HG03432 (cell line): ENCODE results near the gene CFAP300.

Experiments used
- ATAC-seq: cut with Tn5 transposase; IDR thresholded peaks from one replicate; pipeline ENCODE4 v1.9.1; 2021; ENCODE audit warnings: mild to moderate bottlenecking, moderate library complexity; ENCODE audit not compliant: unreplicated experiment

CFAP300 gene

DNA sequence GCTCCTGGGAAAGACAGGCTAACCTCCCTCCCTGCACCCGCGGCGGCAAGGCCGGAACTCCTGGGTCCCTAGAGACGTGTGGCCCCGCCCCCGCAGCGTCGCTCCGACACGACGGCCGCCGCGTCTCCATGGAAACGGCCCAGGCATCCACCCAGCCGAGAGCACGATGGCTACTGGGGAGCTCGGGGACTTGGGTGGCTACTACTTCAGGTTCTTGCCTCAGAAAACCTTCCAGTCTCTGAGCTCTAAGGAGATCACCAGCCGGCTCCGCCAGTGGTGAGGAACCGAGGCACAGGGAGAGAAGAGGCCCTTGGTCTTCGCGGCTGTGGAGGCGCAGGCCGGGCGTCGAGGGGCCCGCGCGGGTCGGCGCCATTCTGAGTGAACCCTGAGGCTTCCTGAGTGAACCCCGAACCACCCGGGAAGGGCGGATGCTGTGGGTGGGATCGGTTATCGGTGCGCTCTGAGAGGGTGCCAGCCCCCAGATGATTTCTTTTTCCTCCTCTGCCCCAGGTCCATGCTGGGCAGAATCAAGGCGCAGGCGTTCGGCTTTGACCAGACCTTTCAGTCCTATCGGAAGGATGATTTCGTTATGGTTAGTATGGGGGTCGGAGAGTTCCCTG, at the start of gene CFAP300:
Gene CFAP300 (plus strand): TSS at position 133 of the 620 bp plus-strand sequence. CDS start 34 bp downstream, at position 167.
- peak; percentile 82 for ATAC-seq

- ATAC-seq, result no peak
Measured at GRCh38 chr11:102001657-102002338, 45.4 kb upstream of the CFAP300 start.

- ATAC-seq, result no peak
Measured at GRCh38 chr11:102004220-102004619, 43.0 kb upstream of the CFAP300 start.

DNA sequence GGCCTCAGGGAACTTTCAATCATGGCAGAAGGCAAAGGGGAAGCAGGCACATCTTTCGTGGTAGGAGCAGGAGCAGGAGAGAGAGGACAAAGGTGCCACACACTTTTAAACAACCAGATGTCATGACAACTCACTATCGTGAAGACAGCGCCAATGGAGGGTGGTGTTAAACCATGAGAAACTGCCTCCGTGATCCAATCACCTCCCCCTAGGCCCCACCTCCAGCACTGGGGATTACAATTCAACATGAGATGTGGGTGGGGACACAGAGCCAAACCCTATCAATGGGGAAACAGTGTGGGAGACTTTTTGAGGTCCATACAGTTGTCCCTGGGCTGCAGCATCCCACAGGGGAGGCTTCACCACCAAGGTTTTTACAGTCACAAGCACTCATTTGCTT, 41.9 kb upstream of the CFAP300 start:
- ATAC-seq, result no peak

DNA sequence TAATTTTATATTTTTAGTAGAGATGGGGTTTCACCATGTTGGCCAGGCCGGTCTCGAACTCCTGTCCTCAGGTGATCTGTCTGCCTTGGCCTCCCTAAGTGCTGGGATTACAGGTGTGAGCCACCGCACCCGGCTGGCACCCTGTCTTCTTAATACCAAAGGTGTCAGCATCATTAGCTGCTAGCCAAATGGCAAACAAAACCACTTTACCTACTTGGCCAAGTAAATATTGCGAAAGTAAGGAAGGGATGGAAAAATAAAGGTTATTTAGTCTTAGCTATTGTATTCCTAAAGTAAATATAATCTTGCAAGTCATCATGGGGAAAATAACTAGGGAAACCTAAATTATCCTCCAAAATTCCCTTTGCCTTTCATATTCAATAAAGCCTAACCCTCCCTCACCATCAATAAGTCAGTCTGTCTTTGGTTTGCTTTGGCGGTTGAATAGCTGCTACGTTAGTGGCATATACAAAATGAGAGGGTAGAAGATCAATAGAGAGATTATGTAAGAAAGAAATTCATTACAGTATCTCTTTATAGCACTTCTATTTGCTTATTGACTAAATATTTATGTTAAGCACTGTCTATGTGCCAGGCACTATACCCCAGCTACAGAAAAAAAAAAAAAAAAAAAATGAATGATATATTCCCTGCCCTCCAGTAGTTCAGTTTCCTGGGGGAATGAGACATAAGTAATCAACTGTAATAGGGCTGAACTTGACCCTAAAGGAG, 40.2 kb upstream of the CFAP300 start:
- ATAC-seq, result no peak

DNA sequence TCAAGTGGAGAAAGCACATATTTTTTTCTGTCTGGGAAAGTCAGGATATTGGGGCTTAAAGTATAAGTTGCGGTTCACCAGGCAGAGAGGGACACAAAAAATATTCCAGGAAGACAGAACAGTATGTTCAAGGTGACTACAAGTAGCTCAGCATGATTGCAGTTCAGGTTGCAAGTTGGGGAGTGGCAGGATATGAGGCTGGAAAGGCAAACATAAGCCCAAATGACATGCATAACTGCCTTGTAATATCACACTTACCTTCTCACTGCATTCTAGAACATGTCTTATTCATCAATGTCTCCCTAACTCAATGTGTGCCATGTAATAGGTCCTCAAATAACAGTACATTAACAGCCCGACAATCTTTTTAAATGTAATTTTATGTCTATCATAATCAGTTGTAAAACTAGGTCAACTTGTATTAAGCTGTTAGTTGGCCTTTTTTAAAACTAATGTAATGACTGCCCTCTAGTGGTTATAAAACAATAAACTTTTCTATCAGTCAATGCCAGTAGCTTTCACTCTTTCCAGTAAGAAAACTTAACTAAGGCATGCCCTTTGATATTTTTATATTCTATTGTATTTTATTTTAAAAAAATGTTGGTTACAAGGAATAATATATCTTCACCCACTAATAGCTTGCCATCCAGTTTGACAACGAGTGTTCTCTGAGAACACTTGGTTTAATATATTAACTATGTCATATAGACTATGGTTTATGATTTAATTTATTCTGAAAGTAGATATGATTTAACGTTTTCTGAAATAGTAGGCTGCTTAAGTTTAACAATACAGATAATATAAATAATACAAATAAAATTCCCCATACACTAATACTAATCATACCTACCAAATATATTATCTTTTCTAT, 39.4 kb upstream of the CFAP300 start:
- peak; percentile 74 for ATAC-seq

DNA sequence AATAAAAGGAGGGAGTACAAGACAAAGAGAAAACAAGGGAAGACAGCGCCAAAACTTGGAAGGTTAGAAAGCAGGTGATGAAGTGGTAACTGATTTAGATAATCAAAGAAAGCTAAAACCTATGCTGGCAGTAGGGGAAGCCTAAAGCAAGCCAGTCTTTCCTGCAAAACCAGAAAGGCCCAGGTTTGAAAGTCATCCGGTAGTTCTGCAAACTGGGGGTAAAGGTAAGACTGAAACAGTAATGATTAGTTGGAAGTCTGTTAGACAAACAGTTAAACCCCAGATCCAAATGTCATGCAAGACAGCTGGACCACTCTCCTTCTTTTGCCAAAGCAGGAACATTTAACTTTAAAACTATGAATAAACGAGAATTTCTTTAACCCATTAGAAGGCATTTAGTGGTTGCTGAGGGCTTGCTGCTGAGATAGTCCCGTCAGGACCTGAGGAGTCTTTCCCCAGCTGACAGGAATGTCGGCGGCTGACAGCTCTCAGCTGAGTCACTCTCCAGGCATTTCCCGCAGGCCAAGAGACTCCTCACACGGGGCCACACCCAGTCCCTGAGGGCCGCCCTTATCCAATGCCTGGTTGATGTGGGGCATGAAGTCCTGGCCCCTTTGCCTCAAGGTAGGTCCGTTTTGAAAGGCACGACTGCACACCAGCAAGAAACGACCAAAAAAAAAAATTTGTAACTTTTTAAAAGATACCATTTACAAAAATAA, 36.3 kb upstream of the CFAP300 start:
- ATAC-seq, result no peak

DNA sequence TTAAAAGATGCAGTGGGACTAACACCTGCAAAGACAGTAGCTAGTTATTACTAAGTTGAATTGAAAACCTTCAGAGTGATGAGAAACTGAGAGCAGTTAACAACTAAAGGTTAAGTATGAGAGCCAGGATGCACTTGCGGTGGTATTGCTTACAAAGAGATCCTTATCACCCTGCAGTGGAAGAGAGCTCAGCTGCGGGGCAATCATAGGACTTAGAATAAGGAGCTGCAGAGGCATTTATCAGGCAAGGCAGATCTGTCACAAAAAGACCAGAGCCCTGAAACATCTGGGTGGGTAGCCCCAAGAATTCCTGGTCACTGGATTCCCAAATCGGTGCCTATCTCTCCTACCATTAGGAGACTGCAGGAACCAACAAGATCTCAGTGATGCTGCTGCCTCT, 34.3 kb upstream of the CFAP300 start:
- ATAC-seq, result no peak

GRCh38 chr11:102014756-102015155, 32.5 kb upstream of the CFAP300 start:
- no peak for ATAC-seq

- ATAC-seq, result no peak
Measured at GRCh38 chr11:102017026-102017425, 30.2 kb upstream of the CFAP300 start.

DNA sequence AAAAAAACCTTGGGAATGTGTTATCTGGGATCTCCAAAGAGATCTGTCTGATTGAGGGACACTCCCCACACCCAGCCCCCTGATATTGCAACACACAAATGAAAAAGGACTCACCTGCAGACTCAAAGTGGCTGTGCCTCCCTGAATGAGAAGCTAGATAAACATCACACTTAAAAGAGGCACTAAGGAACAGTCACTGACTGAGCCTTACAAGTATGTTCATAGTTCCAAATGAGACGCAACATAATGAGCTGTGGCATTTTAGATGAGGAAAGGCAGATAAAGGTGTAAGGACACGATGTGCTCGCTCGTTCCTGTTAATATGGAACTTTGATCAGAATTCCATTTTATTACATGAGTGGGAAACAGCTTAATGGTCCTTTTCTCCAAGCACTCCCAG, 21.0 kb upstream of the CFAP300 start:
- ATAC-seq, result no peak

DNA sequence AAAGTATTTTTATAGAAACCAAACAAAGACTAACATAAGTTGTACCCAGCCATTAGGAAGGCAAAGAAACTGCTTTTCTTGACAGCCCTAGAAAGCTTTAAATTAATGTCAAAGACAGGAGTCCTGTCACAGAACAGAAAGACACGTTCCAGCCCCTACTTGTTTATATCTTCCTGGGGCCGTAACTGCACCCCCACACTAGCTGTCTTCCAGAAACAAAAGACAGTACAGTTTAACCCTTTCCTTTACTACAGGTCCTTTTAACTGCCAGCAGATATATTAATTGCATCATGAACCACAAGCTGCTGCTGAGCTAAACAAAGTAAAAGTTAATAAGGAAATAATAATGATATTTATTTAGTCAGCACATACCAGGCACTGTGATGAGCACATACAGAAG, 20.3 kb upstream of the CFAP300 start:
- ATAC-seq, result no peak

DNA sequence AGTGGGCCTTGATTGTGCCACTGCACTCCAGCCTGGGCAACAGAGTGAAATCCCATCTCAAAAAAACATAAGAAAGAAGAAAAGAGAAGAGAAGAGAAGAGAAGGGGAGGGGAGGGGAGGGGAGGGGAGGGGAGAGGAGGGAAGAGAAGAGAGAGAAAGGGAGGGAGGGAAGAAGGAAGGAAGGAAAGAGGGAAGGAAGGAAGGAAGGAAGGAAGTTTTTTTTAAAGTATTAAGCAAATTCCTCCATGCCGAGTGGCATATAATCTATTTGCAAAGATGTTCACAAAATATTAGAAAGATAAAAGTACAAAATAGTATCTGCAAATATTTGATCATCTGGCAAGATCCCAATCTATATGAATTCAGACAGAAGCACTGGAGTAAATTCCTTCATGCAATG, 10.5 kb upstream of the CFAP300 start:
- no peak for ATAC-seq

DNA sequence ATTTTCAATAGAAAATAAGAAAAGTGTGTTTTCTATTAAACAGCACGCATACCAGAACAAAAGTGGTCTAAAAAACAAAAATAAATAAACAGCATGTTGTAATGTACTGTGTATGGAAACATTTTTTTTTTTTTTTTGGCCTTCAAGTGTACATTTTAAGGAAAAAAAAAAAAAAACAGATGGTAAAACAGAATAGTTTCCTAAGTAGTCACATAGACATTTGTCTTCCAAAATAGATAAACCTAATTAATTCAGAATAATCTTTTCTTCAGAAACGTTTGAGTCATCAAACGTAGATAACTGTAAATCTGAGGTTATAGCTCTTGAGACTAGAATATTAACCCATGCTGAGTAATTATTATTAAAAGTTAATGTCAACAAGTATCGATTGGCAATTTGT, 396 bp upstream of the CFAP300 start:
- no peak for ATAC-seq

DNA sequence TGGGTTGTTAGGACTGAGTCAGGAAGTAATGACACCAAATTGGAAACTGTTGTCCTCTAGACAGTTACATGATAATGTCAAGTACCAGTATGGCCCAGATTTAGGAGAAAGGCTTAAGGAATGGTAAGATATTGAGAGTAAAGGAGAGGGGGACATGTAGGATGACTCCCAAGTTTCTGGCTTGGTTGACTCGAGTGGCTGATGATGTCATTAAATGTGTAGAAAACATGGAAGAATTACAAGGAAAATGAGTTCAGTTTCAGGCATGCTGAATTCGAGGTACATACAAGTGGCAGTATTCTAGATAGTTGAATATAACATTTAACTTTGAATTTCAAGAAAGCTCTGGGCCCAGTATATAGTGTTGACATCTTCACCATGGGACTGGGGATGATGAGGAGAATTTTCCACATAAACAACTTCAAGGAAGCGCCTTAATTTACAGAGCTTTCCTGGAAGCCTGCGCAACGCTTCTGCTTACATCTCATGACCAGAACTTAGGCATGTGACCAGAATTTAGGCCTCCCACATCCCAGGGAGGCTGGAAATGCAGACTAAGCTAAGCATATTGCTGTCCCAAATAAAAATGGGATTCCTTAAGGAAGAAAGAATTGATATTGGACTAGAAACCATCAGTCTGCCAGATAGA, 3.8 kb downstream of the CFAP300 start:
- ATAC-seq, result no peak

GRCh38 chr11:102061276-102061675, 14.0 kb downstream of the CFAP300 start:
- no peak for ATAC-seq

- ATAC-seq, result no peak
Measured at GRCh38 chr11:102062106-102062505, 14.9 kb downstream of the CFAP300 start.

DNA sequence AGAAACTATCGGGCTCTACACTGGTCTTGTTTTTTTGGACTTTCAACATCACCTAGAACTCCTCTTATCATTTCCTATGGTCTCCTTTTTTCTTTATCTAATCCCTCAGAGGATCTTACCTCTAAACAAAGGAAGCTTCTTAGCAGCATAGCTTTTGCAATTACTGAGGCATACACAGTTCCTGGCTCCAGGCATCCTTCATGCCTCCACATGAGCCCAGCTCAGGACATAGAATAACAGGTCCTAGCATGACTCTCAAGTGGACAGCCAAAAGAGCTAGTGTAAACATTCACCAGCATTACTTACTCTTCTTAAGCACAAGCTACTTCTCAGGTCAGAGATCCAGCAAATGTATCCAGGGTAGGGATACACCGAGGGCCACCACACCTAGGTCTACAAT, 17.1 kb downstream of the CFAP300 start:
- no peak for ATAC-seq

- no peak for ATAC-seq
Measured at GRCh38 chr11:102070766-102071165, 23.5 kb downstream of the CFAP300 start.
